Ascending aorta (tissue), 2 donors: ENCODE measurements around the gene ERMAP. TPM values are rescaled to one million over a fixed set of nuclear protein-coding genes. Genes with fewer than 3 reads are reported as not detected.
"Not testable (repeated sequence)": the region's sequence is repeated elsewhere in the genome, so short reads cannot be mapped to it uniquely, and the experiment has no call there.

ENCODE experiments used
- DNase-seq, 2 donors: peaks; one replicate each; pipeline ENCODE4 v3.0.0-alpha.2; 2019; ENCODE audit warnings: low spot score in 2 of 2
- H3K27ac ChIP-seq, 2 donors: fragments of 200-600 bp; sonication (generic); one replicate each; pipeline ENCODE4 v1.5.1; 2016 to 2017; ENCODE audit warnings: mild to moderate bottlenecking in 1 of 2
- H3K27me3 ChIP-seq: fragments of 200-600 bp; sonication (generic); one replicate; pipeline ENCODE4 v1.5.1; 2017
- H3K36me3 ChIP-seq, 2 donors: fragments of 200-600 bp; sonication (generic); one replicate each; pipeline ENCODE4 v1.5.1; 2016
- H3K4me1 ChIP-seq, 2 donors: fragments of 200-600 bp; sonication (generic); one replicate each; pipeline ENCODE4 v1.5.1; 2016 to 2017; ENCODE audit warnings: mild to moderate bottlenecking in 1 of 2
- H3K4me3 ChIP-seq, 2 donors: fragments of 200-600 bp; sonication (generic); one replicate each; pipeline ENCODE4 v1.5.1; 2016 to 2017; ENCODE audit warnings: mild to moderate bottlenecking in 1 of 2
- H3K9me3 ChIP-seq, 2 donors: fragments of 200-600 bp; sonication (generic); one replicate each; pipeline ENCODE4 v1.5.1; 2016
- intact Hi-C: fragments of 100-400 bp; cut with DNase I; formaldehyde crosslinking; loops from one replicate; pipeline ENCODE4 v1.15.1; 2023
- total RNA-seq: library from RNA; depleted of rRNA; stranded (reverse); fragments of >200 nt; gene quantifications from one replicate; pipeline ENCODE4 v1.1.0, GENCODE V29; 2016
- TF ChIP-seq, protein P1 (sequence below), 3 experiments: fragments of 200-600 bp in 2 of 3; fragments of 450-650 bp in 1 of 3; sonication (generic) in 2 of 3; IDR thresholded peaks; one replicate each; pipeline ENCODE4 v1.5.1; 2016 to 2019; ENCODE audit warnings: antibody characterized with exemption in 3 of 3, mild to moderate bottlenecking in 1 of 3, moderate library complexity in 1 of 3

The ERMAP gene
- total RNA-seq, 1 donor from 2014 or later: 0.11 TPM

DNA sequence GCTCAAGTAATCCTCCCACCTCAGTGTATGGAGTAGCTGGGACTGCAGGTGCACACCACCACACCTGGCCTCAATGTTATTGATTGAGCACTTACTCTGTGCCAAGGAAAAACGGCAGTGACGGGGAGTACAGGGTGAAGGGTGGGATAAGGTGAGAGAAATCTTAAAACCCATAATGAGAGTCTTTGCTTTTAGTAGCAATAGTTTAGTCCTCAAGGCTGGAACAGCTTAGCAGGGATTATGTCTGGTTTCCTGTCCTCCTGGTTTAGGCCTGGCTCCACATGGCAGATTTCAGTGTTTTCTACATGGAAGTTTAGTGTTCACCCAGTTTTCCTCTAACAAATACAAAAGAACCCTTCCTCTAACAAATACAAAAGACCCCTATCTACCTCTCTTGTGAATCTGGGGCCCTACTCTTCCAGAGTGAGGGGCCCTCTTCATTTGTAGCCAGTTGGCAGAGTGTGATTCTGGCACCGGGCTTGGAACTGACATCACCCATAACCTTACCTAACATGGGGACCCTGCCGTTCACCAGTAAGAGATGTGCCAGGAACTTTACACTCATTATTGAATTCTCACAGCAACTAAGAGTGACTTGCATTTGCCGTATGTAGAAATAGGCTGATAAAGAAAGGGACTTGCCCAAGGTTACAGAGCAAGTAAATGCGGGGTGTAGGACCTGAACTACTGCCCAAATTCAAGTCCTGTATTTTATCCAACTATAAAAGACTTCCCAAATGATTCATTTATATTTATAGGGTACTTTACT lies 36.4 kb downstream of the ERMAP start:
- Histone ChIP-seq H3K27ac (no peak overlapping the region), H3K36me3 (peaks cover 10 to 31% of the 10 kb centered on the region in 2 donors), H3K9me3 (peaks cover 0 to 8% of the 10 kb centered on the region in 2 donors), H3K27me3 (no peaks in the 10 kb centered on the region), H3K4me1 (no peaks in the 10 kb centered on the region), H3K4me3 (no peak overlapping the region)
- TF ChIP-seq, protein P1, sequence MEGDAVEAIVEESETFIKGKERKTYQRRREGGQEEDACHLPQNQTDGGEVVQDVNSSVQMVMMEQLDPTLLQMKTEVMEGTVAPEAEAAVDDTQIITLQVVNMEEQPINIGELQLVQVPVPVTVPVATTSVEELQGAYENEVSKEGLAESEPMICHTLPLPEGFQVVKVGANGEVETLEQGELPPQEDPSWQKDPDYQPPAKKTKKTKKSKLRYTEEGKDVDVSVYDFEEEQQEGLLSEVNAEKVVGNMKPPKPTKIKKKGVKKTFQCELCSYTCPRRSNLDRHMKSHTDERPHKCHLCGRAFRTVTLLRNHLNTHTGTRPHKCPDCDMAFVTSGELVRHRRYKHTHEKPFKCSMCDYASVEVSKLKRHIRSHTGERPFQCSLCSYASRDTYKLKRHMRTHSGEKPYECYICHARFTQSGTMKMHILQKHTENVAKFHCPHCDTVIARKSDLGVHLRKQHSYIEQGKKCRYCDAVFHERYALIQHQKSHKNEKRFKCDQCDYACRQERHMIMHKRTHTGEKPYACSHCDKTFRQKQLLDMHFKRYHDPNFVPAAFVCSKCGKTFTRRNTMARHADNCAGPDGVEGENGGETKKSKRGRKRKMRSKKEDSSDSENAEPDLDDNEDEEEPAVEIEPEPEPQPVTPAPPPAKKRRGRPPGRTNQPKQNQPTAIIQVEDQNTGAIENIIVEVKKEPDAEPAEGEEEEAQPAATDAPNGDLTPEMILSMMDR (IDR thresholded peaks at IDR 0.05): no peak
- intact Hi-C loops: no loop called here
- DNase-seq: no peak

DNA sequence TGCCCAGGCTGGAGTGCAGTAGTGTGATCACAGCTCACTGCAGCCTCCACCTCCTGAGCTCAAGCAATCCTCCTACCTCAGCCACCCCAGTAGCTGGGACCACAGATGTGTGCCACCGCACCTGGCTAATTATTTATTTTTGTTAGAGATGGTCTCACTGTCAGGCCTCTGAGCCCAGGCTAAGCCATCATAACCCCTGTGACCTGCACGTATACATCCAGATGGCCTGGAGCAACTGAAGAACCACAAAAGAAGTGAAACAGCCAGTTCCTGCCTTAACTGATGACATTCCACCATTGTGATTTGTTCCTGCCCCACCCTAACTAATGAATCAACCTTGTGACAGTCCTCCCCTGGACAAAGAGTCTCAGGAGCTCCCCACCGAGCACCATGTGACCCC lies 39.6 kb downstream of the ERMAP start:
- H3K27ac ChIP-seq, intact Hi-C loops, H3K4me3 ChIP-seq, H3K36me3 ChIP-seq, H3K4me1 ChIP-seq, H3K9me3 ChIP-seq, H3K27me3 ChIP-seq, DNase-seq: not testable (repeated sequence)

DNA sequence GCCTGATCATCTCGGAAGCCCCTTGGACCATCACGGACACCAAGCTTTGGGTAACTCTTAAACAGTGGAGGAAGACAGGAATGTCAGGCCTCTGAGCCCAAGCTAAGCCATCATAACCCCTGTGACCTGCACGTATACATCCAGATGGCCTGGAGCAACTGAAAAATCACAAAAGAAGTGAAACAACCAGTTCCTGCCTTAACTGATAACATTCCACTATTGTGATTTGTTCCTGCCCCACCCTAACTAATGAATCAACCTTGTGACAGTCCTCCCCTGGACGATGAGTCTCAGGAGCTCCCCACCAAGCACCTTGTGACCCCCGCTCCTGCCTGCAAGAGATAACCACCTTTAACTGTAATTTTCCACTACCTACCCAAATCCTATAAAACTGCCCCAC lies 42.4 kb downstream of the ERMAP start:
- H3K36me3 ChIP-seq, H3K27ac ChIP-seq, intact Hi-C loops, H3K4me3 ChIP-seq, DNase-seq, H3K4me1 ChIP-seq, H3K27me3 ChIP-seq, H3K9me3 ChIP-seq: not testable (repeated sequence)

DNA sequence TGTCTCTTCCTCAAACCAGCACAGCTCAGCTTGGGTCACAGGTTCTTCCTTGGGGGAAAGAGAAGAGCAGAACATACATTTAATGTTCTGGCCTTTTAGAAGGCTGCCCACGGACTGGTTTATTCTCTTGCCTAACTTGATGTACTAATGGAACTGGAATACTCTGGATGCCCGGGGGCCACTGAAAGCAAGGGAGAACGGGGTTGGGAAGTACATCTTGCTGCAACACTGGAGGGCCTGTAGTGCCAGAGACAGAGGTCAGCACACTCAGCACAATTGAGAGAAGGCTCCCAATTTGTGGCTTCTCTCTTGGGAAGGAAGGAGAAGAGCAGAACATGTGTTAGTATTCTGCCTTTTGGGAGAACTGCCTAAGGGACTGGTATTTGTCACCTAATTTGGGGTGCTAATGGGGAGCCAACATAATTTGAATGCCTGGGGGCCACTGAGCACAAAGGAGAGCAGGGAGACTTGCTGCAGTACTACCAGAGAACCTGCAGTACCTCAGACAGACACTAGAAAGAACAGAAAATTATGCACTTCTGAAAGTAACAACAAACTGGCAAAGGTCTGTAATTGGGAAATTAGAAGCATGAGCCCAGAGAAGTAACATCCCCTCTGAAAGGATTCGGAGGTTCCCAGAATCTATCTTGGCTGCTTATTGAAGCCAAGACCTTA lies 43.6 kb downstream of the ERMAP start:
- TF ChIP-seq, protein P1 (IDR thresholded peaks at IDR 0.05): no peak
- H3K36me3 ChIP-seq: no peaks in the 10 kb centered on the region
- no peaks in the 10 kb centered on the region for H3K27me3 ChIP-seq
- H3K4me1 ChIP-seq: no peaks in the 10 kb centered on the region
- intact Hi-C loops: no loop called here
- H3K4me3 ChIP-seq: no peak overlapping the region
- no peak overlapping the region for H3K27ac ChIP-seq
- no peak for DNase-seq
- peaks cover 0 to 5% of the 10 kb centered on the region in 2 donors for H3K9me3 ChIP-seq

DNA sequence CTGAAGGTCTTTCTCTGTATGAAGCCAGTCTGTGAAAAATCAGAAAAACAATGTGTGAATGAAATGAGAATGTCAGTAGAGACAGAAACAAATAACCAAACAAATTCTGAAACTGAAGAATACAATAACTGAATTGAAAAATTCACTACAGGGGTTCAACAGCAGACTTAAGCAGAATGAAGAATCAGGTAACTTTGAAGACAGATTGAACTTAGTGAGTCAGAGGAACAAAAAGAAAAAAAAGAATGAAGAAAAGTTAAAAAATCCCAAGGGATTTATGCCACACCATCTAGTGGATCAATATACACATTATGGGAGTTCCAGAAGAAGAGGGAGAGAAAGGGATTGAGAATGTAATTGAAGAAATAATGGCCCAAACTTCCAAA lies 44.1 kb downstream of the ERMAP start:
- no peaks in the 10 kb centered on the region for H3K36me3 ChIP-seq
- H3K9me3 ChIP-seq: peaks cover 0 to 5% of the 10 kb centered on the region in 2 donors
- no peak overlapping the region for H3K4me3 ChIP-seq
- TF ChIP-seq, protein P1 (IDR thresholded peaks at IDR 0.05): no peak
- intact Hi-C loops: no loop called here
- H3K27me3 ChIP-seq: no peaks in the 10 kb centered on the region
- no peaks in the 10 kb centered on the region for H3K4me1 ChIP-seq
- no peak overlapping the region for H3K27ac ChIP-seq
- no peak for DNase-seq

DNA sequence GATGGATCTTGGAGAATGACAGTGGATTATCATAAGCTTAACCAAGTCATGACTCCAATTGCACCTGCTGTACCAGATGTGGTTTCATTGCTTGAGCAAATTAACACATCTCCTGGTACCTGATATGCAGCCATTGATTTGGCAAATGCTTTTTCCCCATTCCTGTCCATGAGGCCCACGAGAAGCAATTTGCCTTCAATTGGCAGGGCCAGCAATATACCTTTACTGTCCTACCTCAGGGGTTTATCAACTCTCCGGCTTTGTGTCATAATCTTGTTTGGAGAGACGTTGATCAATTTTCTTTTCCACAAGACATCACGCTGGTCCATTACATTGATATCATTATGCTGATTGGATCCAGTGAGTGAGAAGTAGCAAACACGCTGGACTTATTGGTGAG lies 49.6 kb downstream of the ERMAP start:
- intact Hi-C loops: no loop called here
- TF ChIP-seq, protein P1 (IDR thresholded peaks at IDR 0.05): no peak
- peaks cover 0 to 5% of the 10 kb centered on the region in 2 donors for H3K9me3 ChIP-seq

DNA sequence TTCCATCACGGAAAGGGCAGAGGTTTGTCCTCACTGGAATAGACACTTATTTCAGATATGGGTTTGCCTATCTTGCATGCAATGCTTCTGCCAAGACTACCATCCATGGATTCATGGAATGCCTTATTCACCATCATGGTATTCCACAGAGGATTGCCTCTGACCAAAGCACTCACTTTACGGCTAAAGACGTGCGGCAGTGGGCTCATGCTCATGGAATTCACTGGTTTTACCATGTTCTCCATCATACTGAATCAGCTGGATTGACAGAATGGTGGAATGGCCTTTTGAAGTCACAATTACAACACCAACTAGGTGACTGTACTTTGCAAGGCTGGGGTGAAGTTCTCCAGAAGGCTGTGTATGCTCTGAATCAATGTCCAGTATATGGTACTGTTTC lies 51.5 kb downstream of the ERMAP start:
- H3K4me1 ChIP-seq, H3K36me3 ChIP-seq, H3K27ac ChIP-seq, intact Hi-C loops, H3K9me3 ChIP-seq, H3K4me3 ChIP-seq, DNase-seq, H3K27me3 ChIP-seq: not testable (repeated sequence)

More for the DNA sequence above, 49.6 kb downstream of the ERMAP start:
- Histone ChIP-seq H3K27ac (no peak overlapping the region), H3K4me3 (no peak overlapping the region), H3K27me3 (no peaks in the 10 kb centered on the region), H3K36me3 (no peaks in the 10 kb centered on the region), H3K4me1 (no peaks in the 10 kb centered on the region)
- no peak for DNase-seq

DNA sequence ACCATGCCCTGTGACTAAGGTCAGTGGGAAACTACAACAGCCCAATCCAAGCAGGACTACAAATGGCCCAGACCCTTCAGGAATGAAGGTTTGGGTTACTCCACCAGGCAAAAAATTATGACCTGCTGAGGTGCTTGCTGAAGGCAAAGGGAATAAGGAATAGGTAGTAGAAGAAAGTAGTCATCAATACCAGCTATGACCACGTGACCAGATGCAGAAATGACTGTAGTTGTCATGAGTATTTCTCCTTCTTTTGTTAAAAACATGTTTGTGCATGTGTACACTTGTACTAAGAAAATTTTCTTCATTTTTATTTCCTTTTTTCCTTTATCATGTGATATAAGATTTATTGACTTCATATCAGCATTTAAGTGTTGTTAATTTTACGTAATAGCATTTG lies 52.3 kb downstream of the ERMAP start:
- H3K27ac ChIP-seq, H3K4me3 ChIP-seq, H3K4me1 ChIP-seq, H3K27me3 ChIP-seq, intact Hi-C loops, H3K36me3 ChIP-seq, DNase-seq: not testable (repeated sequence)
- peaks cover 0 to 10% of the 10 kb centered on the region in 2 donors for H3K9me3 ChIP-seq

DNA sequence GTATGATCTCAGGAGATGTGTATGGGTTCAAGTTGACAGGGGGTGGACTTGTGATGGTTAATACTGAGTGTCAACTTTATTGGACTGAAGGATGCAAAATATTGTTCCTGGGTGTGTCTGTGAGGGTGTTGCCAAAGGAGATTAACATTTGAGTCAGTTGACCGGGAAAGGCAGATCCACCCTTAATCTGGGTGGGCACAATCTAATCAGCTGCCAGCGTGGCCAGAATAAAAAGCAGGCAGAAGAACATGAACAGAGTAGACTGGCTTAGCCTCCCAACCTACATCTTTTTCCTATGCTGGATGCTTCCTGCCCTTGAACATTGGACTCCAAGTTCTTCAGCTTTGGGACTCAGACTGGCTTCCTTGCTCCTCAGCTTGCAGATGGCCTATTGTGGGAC lies 52.8 kb downstream of the ERMAP start:
- H3K27me3 ChIP-seq, intact Hi-C loops, DNase-seq, H3K4me3 ChIP-seq, H3K4me1 ChIP-seq, H3K36me3 ChIP-seq, H3K27ac ChIP-seq: not testable (repeated sequence)
- peaks cover 0 to 10% of the 10 kb centered on the region in 2 donors for H3K9me3 ChIP-seq

DNA sequence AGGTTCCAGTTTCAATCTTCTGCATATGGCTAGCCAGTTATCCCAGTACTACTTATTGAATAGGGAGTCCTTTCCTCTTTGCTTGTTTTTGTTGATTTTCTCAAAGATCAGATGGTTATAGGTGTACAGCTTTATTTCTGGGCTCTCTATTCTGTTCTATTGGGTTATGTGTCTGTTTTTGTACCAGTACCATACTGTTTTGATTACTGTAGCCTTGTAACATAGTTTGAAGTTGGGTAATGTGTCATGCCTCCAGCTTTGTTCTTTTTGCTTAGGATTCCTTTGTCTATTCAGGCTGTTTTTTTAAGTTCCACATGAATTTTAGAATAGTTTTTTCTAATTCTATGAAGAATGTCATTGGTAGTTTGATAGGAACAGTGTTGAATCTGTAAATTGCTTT lies 56.2 kb downstream of the ERMAP start:
- H3K27ac ChIP-seq, DNase-seq, intact Hi-C loops, H3K4me3 ChIP-seq, H3K4me1 ChIP-seq, H3K36me3 ChIP-seq, H3K27me3 ChIP-seq: not testable (repeated sequence)
- peaks cover 0 to 10% of the 10 kb centered on the region in 2 donors for H3K9me3 ChIP-seq
